Mononuclear cell (primary cell): ENCODE measurements around the gene ARHGAP27. TPM values are rescaled to one million over a fixed set of nuclear protein-coding genes. Genes with fewer than 3 reads are reported as not detected.
"Not testable (repeated sequence)": the region's sequence is repeated elsewhere in the genome, so short reads cannot be mapped to it uniquely, and the experiment has no call there.

Experiments used
- H3K27me3 ChIP-seq: 2 replicates; pipeline ENCODE4 v1.6.0; 2011; ENCODE audit warnings: low read length, control low read depth; ENCODE audit not compliant: insufficient read depth
- H3K4me1 ChIP-seq: 2 replicates; pipeline ENCODE4 v1.5.1; 2011; ENCODE audit warnings: mild to moderate bottlenecking, low read length, control low read depth; ENCODE audit not compliant: insufficient read depth
- H3K4me3 ChIP-seq: 2 replicates; pipeline ENCODE4 v1.5.1; 2011; ENCODE audit warnings: mild to moderate bottlenecking, low read length, moderate library complexity
- H3K9me3 ChIP-seq: 2 replicates; pipeline ENCODE4 v1.5.1; 2011; ENCODE audit warnings: low read depth, mild to moderate bottlenecking, control low read depth, low read length
- total RNA-seq: library from RNA; depleted of rRNA; stranded (reverse); fragments of >200 nt; gene quantifications from one replicate; pipeline ENCODE4 v1.2.3, GENCODE V29; 2012

Gene ARHGAP27
- total RNA-seq, 1 donor, result 41.3 TPM

- Histone ChIP-seq H3K27me3 (peaks cover 6% of the 10 kb centered on the region), H3K4me1 (peaks cover 7% of the 10 kb centered on the region), H3K9me3 (no peaks in the 10 kb centered on the region), H3K4me3 (no peak overlapping the region)
Observed at GRCh38 chr17:45357364-45357997, 75.2 kb downstream of the ARHGAP27 start.

- H3K4me3 ChIP-seq, result no peak overlapping the region
- H3K27me3 ChIP-seq, result peaks cover 3% of the 10 kb centered on the region
- peaks cover 7% of the 10 kb centered on the region for H3K4me1 ChIP-seq
- no peaks in the 10 kb centered on the region for H3K9me3 ChIP-seq
Observed at GRCh38 chr17:45355087-45355486, 77.6 kb downstream of the ARHGAP27 start.

- H3K4me3 ChIP-seq, result no peak overlapping the region
- H3K27me3 ChIP-seq, result no peaks in the 10 kb centered on the region
- H3K9me3 ChIP-seq, result no peaks in the 10 kb centered on the region
- peaks cover 7% of the 10 kb centered on the region for H3K4me1 ChIP-seq
Observed at GRCh38 chr17:45353043-45353442, 79.6 kb downstream of the ARHGAP27 start.

- Histone ChIP-seq H3K9me3 (no peaks in the 10 kb centered on the region), H3K4me3 (no peak overlapping the region), H3K27me3 (no peaks in the 10 kb centered on the region), H3K4me1 (peaks cover 7% of the 10 kb centered on the region)
Observed at GRCh38 chr17:45351831-45352230, 80.8 kb downstream of the ARHGAP27 start.

DNA sequence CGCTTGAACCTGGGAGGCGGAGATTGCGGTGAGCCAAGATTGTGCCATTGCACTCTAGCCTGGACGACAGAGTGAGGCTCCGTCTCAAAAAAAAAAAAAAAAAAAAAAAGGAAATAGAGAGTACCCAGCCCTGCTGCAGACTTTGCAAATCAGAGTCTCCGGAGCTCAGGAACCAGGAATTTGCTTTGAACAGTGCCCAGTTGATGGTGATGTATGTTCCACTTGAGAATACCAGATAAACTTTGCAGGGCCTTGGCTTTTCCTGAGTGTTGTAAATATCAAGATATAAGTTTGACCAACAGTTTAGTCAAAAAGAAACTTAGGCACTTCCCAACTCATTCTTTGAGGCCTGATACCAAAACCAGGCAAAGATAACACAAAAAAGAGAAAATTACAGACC, 85.2 kb downstream of the ARHGAP27 start:
- no peaks in the 10 kb centered on the region for H3K4me1 ChIP-seq
- no peak overlapping the region for H3K4me3 ChIP-seq
- H3K9me3 ChIP-seq, result no peaks in the 10 kb centered on the region
- no peaks in the 10 kb centered on the region for H3K27me3 ChIP-seq

- no peaks in the 10 kb centered on the region for H3K27me3 ChIP-seq
- no peaks in the 10 kb centered on the region for H3K4me1 ChIP-seq
- H3K9me3 ChIP-seq, result no peaks in the 10 kb centered on the region
- no peak overlapping the region for H3K4me3 ChIP-seq
Observed at GRCh38 chr17:45346216-45347015, 86.3 kb downstream of the ARHGAP27 start.

- Histone ChIP-seq H3K4me1 (no peaks in the 10 kb centered on the region), H3K9me3 (no peaks in the 10 kb centered on the region), H3K4me3 (no peak overlapping the region), H3K27me3 (no peaks in the 10 kb centered on the region)
Observed at GRCh38 chr17:45345554-45346215, 87.0 kb downstream of the ARHGAP27 start.

DNA sequence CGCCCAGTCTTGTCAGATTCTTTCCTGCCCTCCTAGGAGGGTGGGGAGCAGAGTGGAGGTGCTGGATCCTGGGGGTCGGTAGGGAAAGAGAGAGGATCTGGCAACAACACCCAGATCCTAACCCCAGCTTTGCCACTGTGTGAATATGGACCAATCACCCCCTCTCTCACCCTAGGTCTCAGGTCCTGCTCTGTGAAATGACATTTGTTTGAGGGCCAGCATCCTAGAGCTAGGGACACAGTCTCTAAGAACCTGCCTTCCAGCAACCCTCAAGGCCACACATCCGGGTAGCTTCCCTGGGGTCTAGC, 87.5 kb downstream of the ARHGAP27 start:
- Histone ChIP-seq H3K4me1 (no peaks in the 10 kb centered on the region), H3K4me3 (no peak overlapping the region), H3K9me3 (no peaks in the 10 kb centered on the region), H3K27me3 (no peaks in the 10 kb centered on the region)

DNA sequence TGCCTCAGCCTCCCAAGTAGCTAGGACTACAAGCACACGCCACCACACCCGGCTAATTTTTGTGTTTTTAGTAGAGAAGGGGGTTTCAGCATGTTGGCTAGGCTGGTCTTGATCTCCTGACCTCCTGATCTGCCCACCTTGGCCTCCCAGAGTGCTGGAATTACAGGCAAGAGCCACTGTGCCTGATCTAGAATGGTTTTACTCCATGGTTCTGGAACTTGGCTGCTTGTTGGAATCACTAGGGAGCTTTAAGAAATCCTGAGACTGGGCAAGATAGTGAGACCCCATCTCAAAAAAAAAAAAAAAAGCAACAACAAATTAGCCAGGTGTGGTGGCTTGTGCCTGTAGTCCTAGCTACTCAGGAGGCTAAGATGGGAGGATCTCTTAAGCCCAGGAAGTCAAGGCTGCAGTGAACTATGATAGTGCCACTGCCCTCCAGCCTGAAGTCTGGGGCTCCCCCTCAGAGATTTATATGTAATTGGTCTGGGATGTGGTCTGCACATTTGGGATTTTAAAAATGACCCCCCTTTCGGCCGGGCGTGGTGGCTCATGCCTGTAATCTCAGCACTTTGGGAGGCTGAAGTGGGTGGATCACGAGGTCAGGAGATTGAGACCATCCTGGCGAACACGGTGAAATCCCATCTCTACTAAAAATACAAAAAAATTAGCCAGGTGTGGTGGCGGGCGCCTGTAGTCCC, 88.6 kb downstream of the ARHGAP27 start:
- H3K27me3 ChIP-seq, H3K4me1 ChIP-seq, H3K4me3 ChIP-seq, H3K9me3 ChIP-seq: not testable (repeated sequence)

Other genes with a start within 250 kb of the ARHGAP27 start
- 202 TPM for gene FMNL1, start 211.0 kb downstream of the ARHGAP27 start, total RNA-seq
- gene SPATA32, start 170.8 kb downstream of the ARHGAP27 start, total RNA-seq, result 0.10 TPM
- 17.4 TPM for gene MAP3K14, start 115.8 kb downstream of the ARHGAP27 start, total RNA-seq
- 62.5 TPM for gene PLEKHM1, start 57.9 kb upstream of the ARHGAP27 start, total RNA-seq